HCT116 (cell line): ENCODE data around the gene TCF21. TPM values are rescaled to one million over a fixed set of nuclear protein-coding genes. Genes with fewer than 3 reads are reported as not detected.

Source experiments
- ATAC-seq: fragments of 200-7000 bp; cut with Tn5 transposase; 2 replicates; pipeline ENCODE4 v1.9.1; 2020; ENCODE audit warnings: mild to moderate bottlenecking, moderate library complexity
- BruUV-seq: library from RNA; stranded (reverse); fragments of 400-500 nt; replicated peaks from 2 replicates; lab custom pipeline; 2021; lab: Mats Ljungman, UMichigan
- CTCF ChIA-PET: fragments of 300-600 bp; sonication (Branson Sonifier 250); formaldehyde crosslinking; loops from one replicate; lab custom pipeline; 2021; ENCODE audit warnings: antibody characterized with exemption; lab: Charles Lee
- POLR2A ChIA-PET: fragments of 300-600, 350-600 bp; sonication (Branson Sonifier 250); formaldehyde crosslinking; loops from one replicate; lab custom pipeline; 2021; ENCODE audit warnings: antibody characterized with exemption; lab: Charles Lee
- RAD21 ChIA-PET, 2 experiments: fragments of 300-600 bp; sonication (Branson Sonifier 250); formaldehyde crosslinking; loops; one replicate each; lab custom pipeline; 2023; ENCODE audit warnings: low total read pairs in 2 of 2; ENCODE audit not compliant: uncharacterized antibody in 2 of 2, unreplicated experiment in 2 of 2, low non-redundant PET in 1 of 2; lab: Charles Lee
- DNase-seq: peaks from one replicate; pipeline ENCODE4 v3.0.0-alpha.2; 2010; ENCODE audit warnings: low read depth, low spot score
- H2AFZ ChIP-seq: fragments of 200-600 bp; shearing (Covaris generic), sonication (generic); 2 replicates; pipeline ENCODE4 v1.6.1; 2017; ENCODE audit warnings: low read depth, mixed run types, mixed read lengths, antibody characterized with exemption, low read length; ENCODE audit not compliant: poor library complexity, severe bottlenecking
- H3K27ac ChIP-seq: 2 replicates; pipeline ENCODE4 v1.5.1; 2012; ENCODE audit warnings: low read depth, low read length
- H3K27me3 ChIP-seq: fragments of 200-600 bp; sonication (generic); 2 replicates; pipeline ENCODE4 v1.6.1; 2016; ENCODE audit warnings: mixed run types, low read length, mixed read lengths; ENCODE audit not compliant: insufficient read depth
- H3K36me3 ChIP-seq, 2 experiments: fragments of 200-500 bp in 1 of 2; fragments of 200-600 bp in 1 of 2; sonication (Bioruptor generic) in 1 of 2; sonication (generic) in 1 of 2; 2 replicates each; pipeline versions ENCODE4 v1.5.1 to v1.6.1; 2014 to 2016; ENCODE audit warnings: low read length in 2 of 2, inconsistent platforms in 1 of 2, mixed read lengths in 1 of 2, mixed run types in 1 of 2; ENCODE audit not compliant: insufficient read depth in 2 of 2, control insufficient read depth in 1 of 2
- H3K4me1 ChIP-seq, 2 experiments: fragments of 200-600 bp in 1 of 2; sonication (generic) in 1 of 2; 2 replicates each; pipeline versions ENCODE4 v1.5.1 to v1.6.1; 2012 to 2017; ENCODE audit warnings: low read length in 2 of 2, inconsistent platforms in 1 of 2, mild to moderate bottlenecking in 1 of 2, mixed read lengths in 1 of 2, mixed run types in 1 of 2, moderate library complexity in 1 of 2; ENCODE audit not compliant: insufficient read depth in 2 of 2, control insufficient read depth in 1 of 2
- H3K4me2 ChIP-seq: fragments of 200-600 bp; sonication (generic); 2 replicates; pipeline ENCODE4 v1.6.1; 2017; ENCODE audit warnings: mixed run types, low read length, mixed read lengths
- H3K4me3 ChIP-seq, 2 experiments: fragments of 200-600 bp in 1 of 2; sonication (generic) in 1 of 2; replicated peaks in 1 of 2; 2 replicates each; pipeline ENCODE4 v1.5.1; 2011 to 2016; ENCODE audit warnings: low read length in 2 of 2, control low read depth in 1 of 2, low read depth in 1 of 2, mild to moderate bottlenecking in 1 of 2, mixed read lengths in 1 of 2, mixed run types in 1 of 2
- H3K79me2 ChIP-seq: fragments of 200-600 bp; sonication (generic); 2 replicates; pipeline ENCODE4 v1.6.1; 2017; ENCODE audit warnings: mild to moderate bottlenecking, mixed run types, low read length, moderate library complexity, mixed read lengths; ENCODE audit not compliant: insufficient read depth
- H3K9ac ChIP-seq: fragments of 200-600 bp; sonication (generic); 2 replicates; pipeline ENCODE4 v1.6.1; 2016; ENCODE audit warnings: low read length, mixed read lengths
- H3K9me2 ChIP-seq: fragments of 200-600 bp; sonication (generic), shearing (Covaris generic); 2 replicates; pipeline ENCODE4 v1.6.1; 2017; ENCODE audit warnings: mixed run types, mild to moderate bottlenecking, moderate library complexity; ENCODE audit not compliant: insufficient read depth
- H3K9me3 ChIP-seq, 2 experiments: fragments of 200-500 bp in 1 of 2; fragments of 200-600 bp in 1 of 2; sonication (Bioruptor generic) in 1 of 2; sonication (generic) in 1 of 2; 2 replicates each; pipeline ENCODE4 v1.6.1; 2014 to 2017; ENCODE audit warnings: low read length in 2 of 2, mixed read lengths in 2 of 2, inconsistent platforms in 1 of 2, low read depth in 1 of 2, mild to moderate bottlenecking in 1 of 2, mixed run types in 1 of 2, moderate library complexity in 1 of 2; ENCODE audit not compliant: control insufficient read depth in 1 of 2, insufficient read depth in 1 of 2
- H4K20me1 ChIP-seq: fragments of 200-600 bp; sonication (generic), shearing (Covaris generic); 2 replicates; pipeline ENCODE4 v1.6.1; 2017; ENCODE audit warnings: mixed run types, mild to moderate bottlenecking, moderate library complexity; ENCODE audit not compliant: insufficient read depth
- ATF3 ChIP-seq: IDR thresholded peaks from 2 replicates; pipeline ENCODE4 v1.6.1; 2012
- CEBPB ChIP-seq: IDR thresholded peaks from 2 replicates; pipeline ENCODE4 v1.6.1; 2012; ENCODE audit warnings: low read depth
- CTCF ChIP-seq, 3 experiments: fragments of 200-600 bp in 1 of 3; sonication (generic) in 1 of 3; IDR thresholded peaks in 2 of 3; conservative IDR thresholded peaks in 1 of 3; 2 replicates each; pipeline ENCODE4 v1.5.1; 2012 to 2017; ENCODE audit warnings: low read depth in 2 of 3, low read length in 2 of 3, antibody characterized with exemption in 1 of 3, borderline replicate concordance in 1 of 3, control low read depth in 1 of 3, mild to moderate bottlenecking in 1 of 3, mixed read lengths in 1 of 3, mixed run types in 1 of 3, moderate library complexity in 1 of 3; ENCODE audit not compliant: insufficient read depth in 1 of 3
- ELF1 ChIP-seq: IDR thresholded peaks from 2 replicates; pipeline ENCODE4 v1.6.1; 2012; ENCODE audit warnings: low read depth, borderline replicate concordance
- FOSL1 ChIP-seq: IDR thresholded peaks from 2 replicates; pipeline ENCODE4 v1.6.1; 2012; ENCODE audit warnings: low read depth
- JUND ChIP-seq: IDR thresholded peaks from 2 replicates; pipeline ENCODE4 v1.6.1; 2012
- RAD21 ChIP-seq: IDR thresholded peaks from 2 replicates; pipeline ENCODE4 v1.6.1; 2012; ENCODE audit warnings: low read depth, mild to moderate bottlenecking
- SIN3A ChIP-seq: IDR thresholded peaks from 2 replicates; pipeline ENCODE4 v1.6.1; 2012; ENCODE audit warnings: low read depth
- SP1 ChIP-seq: IDR thresholded peaks from 2 replicates; pipeline ENCODE4 v1.6.1; 2012; ENCODE audit warnings: low read depth
- TCF7L2 ChIP-seq: IDR thresholded peaks from 2 replicates; pipeline ENCODE4 v1.7.0; 2011; ENCODE audit warnings: borderline replicate concordance, inconsistent platforms; ENCODE audit not compliant: insufficient read depth, insufficient read length; ENCODE audit errors: extremely low read depth
- ZFX ChIP-seq: fragments of 450-650 bp; IDR thresholded peaks from 2 replicates; pipeline ENCODE4 v1.6.1; 2017
- ZNF274 ChIP-seq: fragments of 200-500 bp; sonication (Bioruptor generic); IDR thresholded peaks from 2 replicates; pipeline ENCODE4 v1.6.1; 2014; ENCODE audit warnings: mild to moderate bottlenecking, low read depth, low read length, inconsistent platforms
- intact Hi-C: fragments of 100-400 bp; cut with micrococcal nuclease; formaldehyde crosslinking; loops from 2 replicates; pipeline ENCODE4 v1.10.0; 2022
- total RNA-seq: library from RNA; stranded (reverse); gene quantifications from one replicate; pipeline ENCODE4 v1.2.1, GENCODE V29; 2021; ENCODE audit not compliant: unreplicated experiment

Gene TCF21
- total RNA-seq, 1 experiment from 2014 or later: 0.20 TPM

- TF ChIP-seq ATF3 (no peak), FOSL1 (no peak), ZFX (no peak), RAD21 (no peak), JUND (no peak), CTCF (IDR thresholded peaks at IDR 0.05 in 2 of 3, conservative IDR thresholded peaks at IDR 0.05 in 1 of 3; ENCODE audit: borderline replicate concordance in 1 of 3, insufficient read depth in 1 of 3, low read depth in 2 of 3, low read length in 2 of 3) (no peak), ELF1 (no peak), TCF7L2 (no peak), SP1 (no peak), SIN3A (no peak), CEBPB (no peak), ZNF274 (no peak)
- BruUV-seq: no TSS peak
- ChIA-PET POLR2A (no interaction called here), RAD21 (no interaction called here), CTCF (no interaction called here)
- no peaks in the 10 kb centered on the region for H3K27me3 ChIP-seq
- no peak overlapping the region for H3K4me3 ChIP-seq
- intact Hi-C loops: no loop called here
- H3K36me3 ChIP-seq: no peaks in the 10 kb centered on the region
- no peak overlapping the region for H3K4me2 ChIP-seq
- no peak overlapping the region for H3K27ac ChIP-seq
- no peak for ATAC-seq
- H4K20me1 ChIP-seq: no peaks in the 10 kb centered on the region
- no peaks in the 10 kb centered on the region for H3K9me2 ChIP-seq
- H3K9me3 ChIP-seq: no peaks in the 10 kb centered on the region
- no peak overlapping the region for H2AFZ ChIP-seq
- H3K9ac ChIP-seq: no peak overlapping the region
- no peaks in the 10 kb centered on the region for H3K4me1 ChIP-seq
- no peak for DNase-seq
- H3K79me2 ChIP-seq: no peaks in the 10 kb centered on the region
Observed at GRCh38 chr6:133854041-133854363, 34.9 kb upstream of the TCF21 start.
